Right atrium auricular region (tissue), 2 donors: ENCODE measurements around the gene SNRNP40. TPM values are rescaled to one million over a fixed set of nuclear protein-coding genes. Genes with fewer than 3 reads are reported as not detected.
A peak's percentile ranks its signal among the peaks of the same experiment; 100 is the strongest.
"Not testable (repeated sequence)": the region's sequence is repeated elsewhere in the genome, so short reads cannot be mapped to it uniquely, and the experiment has no call there.

Experiments used
- DNase-seq: peaks from one replicate; pipeline ENCODE4 v3.0.0-alpha.2; 2019; ENCODE audit warnings: low spot score
- H3K27ac ChIP-seq, 2 donors: fragments of 200-600 bp; sonication (generic); 1 replicate in 1 of 2; 2 replicates in 1 of 2; pipeline ENCODE4 v1.5.1; 2016 to 2019
- H3K27me3 ChIP-seq, 2 donors: fragments of 200-600 bp; sonication (generic); one replicate each; pipeline versions ENCODE4 v1.5.1 to v1.6.0; 2017 to 2019
- H3K36me3 ChIP-seq: fragments of 200-600 bp; sonication (generic); one replicate; pipeline ENCODE4 v1.5.1; 2016
- H3K4me1 ChIP-seq, 2 donors: fragments of 200-600 bp; sonication (generic); one replicate each; pipeline versions ENCODE4 v1.5.1 to v1.6.0; 2017 to 2019
- H3K4me3 ChIP-seq, 2 donors: fragments of 200-600 bp; sonication (generic); 1 replicate in 1 of 2; 2 replicates in 1 of 2; pipeline ENCODE4 v1.5.1; 2017 to 2019; ENCODE audit warnings: mild to moderate bottlenecking in 1 of 2, moderate library complexity in 1 of 2
- H3K9me3 ChIP-seq, 2 donors: fragments of 200-600 bp; sonication (generic); one replicate each; pipeline ENCODE4 v1.5.1; 2019
- total RNA-seq, 2 donors: library from RNA; depleted of rRNA; stranded (reverse); fragments of >200 nt; gene quantifications; one replicate each; pipeline ENCODE4 v1.1.0, GENCODE V29; 2016
- TF ChIP-seq, protein P1 (sequence below), 2 donors: fragments of 200-600 bp; sonication (generic); IDR thresholded peaks; one replicate each; pipeline ENCODE4 v1.5.1; 2019; ENCODE audit warnings: antibody characterized with exemption in 2 of 2

SNRNP40 gene
- total RNA-seq, 2 donors from 2014 or later, result 20.6 to 20.7 TPM

DNA sequence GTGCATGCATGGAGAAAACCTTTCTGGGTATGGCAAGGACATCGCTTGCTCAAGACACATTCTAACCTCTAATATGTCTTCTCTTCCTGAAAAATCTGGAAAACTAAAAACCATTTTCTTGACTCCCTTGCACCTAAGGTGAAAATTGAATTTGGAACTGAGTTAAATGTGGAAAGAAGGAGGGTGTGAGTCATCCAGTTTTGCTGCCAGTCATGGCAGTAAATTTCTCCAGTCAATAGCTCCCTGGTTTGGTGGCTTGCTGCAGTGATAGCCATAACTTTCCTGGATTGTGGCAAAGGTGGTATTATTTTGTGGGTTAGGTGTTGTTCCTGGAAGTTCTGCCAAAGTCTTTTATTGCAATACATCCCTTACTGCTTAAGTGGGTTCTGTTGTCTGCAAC is 2.8 kb upstream of the SNRNP40 start:
- Histone ChIP-seq H3K4me1 (peaks cover 0 to 26% of the 10 kb centered on the region in 2 donors), H3K9me3 (no peaks in the 10 kb centered on the region), H3K4me3 (no peak overlapping the region), H3K36me3 (no peaks in the 10 kb centered on the region), H3K27ac (no peak overlapping the region), H3K27me3 (no peaks in the 10 kb centered on the region)
- TF ChIP-seq, protein P1, sequence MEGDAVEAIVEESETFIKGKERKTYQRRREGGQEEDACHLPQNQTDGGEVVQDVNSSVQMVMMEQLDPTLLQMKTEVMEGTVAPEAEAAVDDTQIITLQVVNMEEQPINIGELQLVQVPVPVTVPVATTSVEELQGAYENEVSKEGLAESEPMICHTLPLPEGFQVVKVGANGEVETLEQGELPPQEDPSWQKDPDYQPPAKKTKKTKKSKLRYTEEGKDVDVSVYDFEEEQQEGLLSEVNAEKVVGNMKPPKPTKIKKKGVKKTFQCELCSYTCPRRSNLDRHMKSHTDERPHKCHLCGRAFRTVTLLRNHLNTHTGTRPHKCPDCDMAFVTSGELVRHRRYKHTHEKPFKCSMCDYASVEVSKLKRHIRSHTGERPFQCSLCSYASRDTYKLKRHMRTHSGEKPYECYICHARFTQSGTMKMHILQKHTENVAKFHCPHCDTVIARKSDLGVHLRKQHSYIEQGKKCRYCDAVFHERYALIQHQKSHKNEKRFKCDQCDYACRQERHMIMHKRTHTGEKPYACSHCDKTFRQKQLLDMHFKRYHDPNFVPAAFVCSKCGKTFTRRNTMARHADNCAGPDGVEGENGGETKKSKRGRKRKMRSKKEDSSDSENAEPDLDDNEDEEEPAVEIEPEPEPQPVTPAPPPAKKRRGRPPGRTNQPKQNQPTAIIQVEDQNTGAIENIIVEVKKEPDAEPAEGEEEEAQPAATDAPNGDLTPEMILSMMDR (IDR thresholded peaks at IDR 0.05), result no peak
- no peak for DNase-seq

DNA sequence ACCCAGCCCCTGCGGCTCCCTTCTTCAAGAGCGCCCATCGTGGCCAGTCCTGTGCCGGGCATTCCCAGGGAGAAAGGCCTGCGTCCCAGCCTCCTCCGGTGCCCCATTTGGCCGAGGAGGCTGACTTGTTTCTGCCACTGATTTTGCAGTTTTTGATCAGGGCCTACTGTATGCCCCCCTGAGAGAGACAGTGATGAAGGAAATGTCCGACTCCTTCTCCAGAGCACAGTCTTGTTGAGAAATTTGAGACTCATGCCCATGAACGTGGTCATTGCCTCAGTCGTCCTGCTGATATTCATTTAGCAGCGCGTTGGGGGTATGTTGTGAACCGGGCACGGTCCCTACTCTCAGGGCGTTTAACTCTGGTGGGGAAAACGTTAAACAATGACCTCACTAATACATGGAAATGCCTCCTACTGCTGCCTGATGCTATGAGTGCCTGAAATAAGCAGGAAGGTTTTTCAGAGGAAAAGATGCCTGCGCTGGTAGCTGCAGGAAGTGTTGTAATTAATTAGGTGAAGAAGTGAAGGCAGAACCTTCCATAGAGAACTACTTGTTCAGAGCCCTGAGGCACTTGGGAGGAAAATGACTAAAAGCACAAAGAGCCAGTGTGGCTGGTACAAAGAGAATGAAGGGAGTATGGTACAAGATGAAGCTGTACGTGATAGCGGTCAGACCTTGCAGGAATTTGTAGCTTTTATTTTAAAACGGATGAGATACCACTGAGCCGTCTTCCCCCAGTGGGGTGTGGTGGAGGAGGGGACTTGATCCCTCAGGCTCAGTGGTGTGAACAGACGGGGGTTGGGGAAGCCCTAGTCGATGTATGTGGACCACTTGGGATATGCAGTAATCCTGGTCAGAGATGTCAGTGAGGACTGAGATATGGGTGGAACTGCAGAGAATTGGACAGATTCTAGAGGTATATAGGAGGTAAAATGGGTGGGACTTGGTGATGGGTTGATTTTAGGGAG is 974 bp upstream of the SNRNP40 start:
- no peak for DNase-seq
- no peaks in the 10 kb centered on the region for H3K27me3 ChIP-seq
- TF ChIP-seq, protein P1 (IDR thresholded peaks at IDR 0.05), result no peak
- H3K36me3 ChIP-seq, result peaks cover 10% of the 10 kb centered on the region
- no peaks in the 10 kb centered on the region for H3K9me3 ChIP-seq
- H3K27ac ChIP-seq, result peak overlapping the region; percentile 86 to 91
- H3K4me3 ChIP-seq, result peak overlapping the region; percentile 91 to 97
- H3K4me1 ChIP-seq, result peaks cover 0 to 26% of the 10 kb centered on the region in 2 donors

DNA sequence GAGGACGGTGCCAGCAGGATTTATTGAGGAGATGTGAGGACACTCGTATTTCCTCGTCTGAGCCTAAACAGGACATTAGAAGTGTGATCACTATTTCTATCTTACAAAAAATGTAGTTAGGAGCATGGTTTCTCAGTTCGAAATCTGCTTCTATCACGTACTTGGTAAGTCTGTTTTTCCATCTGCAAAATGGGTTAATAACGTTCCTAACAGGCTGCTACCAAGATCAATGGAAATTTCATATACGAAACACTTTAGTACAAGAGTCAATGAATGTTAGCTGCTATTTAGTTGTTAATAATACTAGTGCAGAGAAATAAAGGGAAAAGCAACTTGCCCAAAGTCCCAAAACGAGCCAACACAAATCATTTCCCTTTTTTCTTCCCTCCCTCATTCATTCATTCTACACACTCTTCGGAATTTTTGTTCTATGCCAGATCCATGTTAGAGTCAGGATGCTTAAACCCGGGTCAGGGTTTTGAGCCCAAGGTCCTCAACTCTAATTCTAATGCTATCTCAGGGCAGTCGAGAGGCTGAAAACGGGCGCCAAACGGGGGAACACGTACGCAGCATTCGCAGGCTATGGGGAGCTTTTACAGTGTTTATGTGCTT is 608 bp downstream of the SNRNP40 start:
- H3K4me3 ChIP-seq, result peak overlapping the region; percentile 91 to 97
- peaks cover 26% of the 10 kb centered on the region for H3K36me3 ChIP-seq
- peak overlapping the region; percentile 86 to 91 for H3K27ac ChIP-seq
- peaks cover 0 to 26% of the 10 kb centered on the region in 2 donors for H3K4me1 ChIP-seq
- no peaks in the 10 kb centered on the region for H3K27me3 ChIP-seq
- H3K9me3 ChIP-seq, result no peaks in the 10 kb centered on the region
- TF ChIP-seq, protein P1 (IDR thresholded peaks at IDR 0.05), result no peak
- no peak for DNase-seq

DNA sequence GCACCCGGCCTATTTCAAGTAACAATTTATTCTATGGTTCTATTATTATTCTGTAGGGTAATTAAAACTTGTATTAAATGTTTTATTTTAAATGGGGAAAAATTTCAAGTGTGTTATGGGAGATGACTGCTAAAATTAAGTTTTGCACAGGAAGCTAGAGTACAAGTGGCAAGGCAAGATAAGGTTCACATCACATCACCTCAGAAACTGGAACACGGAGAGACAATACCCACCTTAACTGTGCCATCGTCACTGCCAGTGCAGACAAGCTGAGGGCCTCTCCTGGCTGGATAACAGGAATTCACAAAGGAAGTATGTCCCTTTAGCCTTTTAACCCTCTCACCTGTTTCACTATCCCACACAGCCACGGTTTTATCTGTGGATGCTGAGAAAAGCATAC is 7.6 kb downstream of the SNRNP40 start:
- H3K4me3 ChIP-seq, result no peak overlapping the region
- H3K9me3 ChIP-seq, result no peaks in the 10 kb centered on the region
- H3K27me3 ChIP-seq, result no peaks in the 10 kb centered on the region
- no peaks in the 10 kb centered on the region for H3K4me1 ChIP-seq
- no peak for DNase-seq
- peaks cover 86% of the 10 kb centered on the region for H3K36me3 ChIP-seq
- no peak overlapping the region for H3K27ac ChIP-seq
- TF ChIP-seq, protein P1 (IDR thresholded peaks at IDR 0.05), result no peak

GRCh38 chr1:31287791-31288190 is 8.8 kb downstream of the SNRNP40 start:
- not testable (repeated sequence) for H3K27ac ChIP-seq
- peaks cover 80% of the 10 kb centered on the region for H3K36me3 ChIP-seq

GRCh38 chr1:31282426-31282825 is 14.2 kb downstream of the SNRNP40 start:
- H3K27me3 ChIP-seq, DNase-seq, H3K27ac ChIP-seq, H3K9me3 ChIP-seq, H3K4me3 ChIP-seq, H3K4me1 ChIP-seq: not testable (repeated sequence)
- H3K36me3 ChIP-seq, result peaks cover 72% of the 10 kb centered on the region

More at GRCh38 chr1:31287791-31288190, 8.8 kb downstream of the SNRNP40 start:
- H3K4me3 ChIP-seq, H3K27me3 ChIP-seq, DNase-seq, H3K9me3 ChIP-seq, H3K4me1 ChIP-seq: not testable (repeated sequence)
